Measurements from ENCODE around the gene UROD.
A peak's percentile ranks its signal among the peaks of the same experiment; 100 is the strongest.

The UROD gene

DNA sequence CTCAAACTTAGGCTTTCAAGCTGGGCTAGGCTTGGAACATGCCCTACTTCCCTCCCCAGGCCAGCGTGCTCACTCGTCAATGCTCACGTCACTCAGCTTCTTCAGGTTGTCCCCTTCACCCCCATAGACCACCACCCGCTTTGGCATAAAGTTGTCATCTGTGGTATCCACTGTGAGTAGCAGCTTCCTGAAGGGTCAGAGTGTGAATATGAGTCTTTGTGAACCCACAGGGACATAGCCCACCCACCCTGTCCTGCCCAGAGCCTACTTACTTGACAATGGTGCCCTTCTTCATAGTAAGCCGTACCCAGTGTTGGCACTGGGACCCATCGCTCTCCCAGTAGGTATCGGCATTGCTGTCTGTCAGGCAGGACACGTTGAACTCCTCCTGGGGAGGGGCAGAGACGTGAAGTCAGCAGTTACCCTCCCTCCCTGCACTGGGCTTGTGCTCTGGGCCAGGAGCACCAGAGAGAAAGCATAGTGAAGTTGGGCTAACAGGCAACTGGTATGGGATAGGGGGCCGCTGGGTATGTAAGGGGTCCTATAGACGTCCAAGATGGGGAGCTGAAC lies 2.7 kb upstream of the UROD start:
- no peak for DNase-seq

GRCh38 chr1:45009956-45010854 lies 1.8 kb upstream of the UROD start:
- peak; percentile 30 for DNase-seq

GRCh38 chr1:45010855-45011811 lies 921 bp upstream of the UROD start, which contains the start of gene HECTD3:
HECTD3 (minus strand) TSS chr1:45011324; CDS start chr1:45011257, 67 bp downstream.
- DNase-seq: peak; percentile 63

DNA sequence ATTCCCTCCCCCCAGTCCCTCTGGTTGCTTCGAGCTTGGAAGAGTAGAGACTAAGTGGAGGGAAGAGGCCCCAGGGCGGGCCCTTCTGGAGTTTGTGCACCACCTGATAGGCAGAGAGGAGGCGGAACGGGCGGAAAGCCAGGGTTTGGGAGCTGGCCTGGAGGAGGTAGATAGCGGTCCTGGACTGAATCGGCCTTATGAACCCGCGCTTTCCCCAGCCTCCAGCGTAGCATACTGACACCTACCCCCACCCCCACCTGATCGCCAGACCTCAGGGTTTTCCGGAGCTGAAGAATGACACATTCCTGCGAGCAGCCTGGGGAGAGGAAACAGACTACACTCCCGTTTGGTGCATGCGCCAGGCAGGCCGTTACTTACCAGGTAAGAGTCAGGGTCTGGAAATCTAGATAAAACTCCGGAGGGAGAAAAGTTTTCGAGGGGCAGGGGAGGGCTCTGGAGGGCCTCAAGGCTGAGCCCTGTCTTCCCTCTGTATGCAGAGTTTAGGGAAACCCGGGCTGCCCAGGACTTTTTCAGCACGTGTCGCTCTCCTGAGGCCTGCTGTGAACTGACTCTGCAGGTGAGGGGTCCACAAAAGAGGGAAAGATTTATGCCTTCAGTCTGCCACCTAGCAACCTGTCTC lies 705 bp downstream of the UROD start:
- peak; percentile 13 for DNase-seq

- DNase-seq: no peak
Observed at GRCh38 chr1:45013551-45014209, 1.6 kb downstream of the UROD start.

GRCh38 chr1:45014321-45015028 lies 2.4 kb downstream of the UROD start:
- peak; percentile 80 for DNase-seq

GRCh38 chr1:45015683-45016082 lies 3.6 kb downstream of the UROD start:
- DNase-seq: no peak

DNA sequence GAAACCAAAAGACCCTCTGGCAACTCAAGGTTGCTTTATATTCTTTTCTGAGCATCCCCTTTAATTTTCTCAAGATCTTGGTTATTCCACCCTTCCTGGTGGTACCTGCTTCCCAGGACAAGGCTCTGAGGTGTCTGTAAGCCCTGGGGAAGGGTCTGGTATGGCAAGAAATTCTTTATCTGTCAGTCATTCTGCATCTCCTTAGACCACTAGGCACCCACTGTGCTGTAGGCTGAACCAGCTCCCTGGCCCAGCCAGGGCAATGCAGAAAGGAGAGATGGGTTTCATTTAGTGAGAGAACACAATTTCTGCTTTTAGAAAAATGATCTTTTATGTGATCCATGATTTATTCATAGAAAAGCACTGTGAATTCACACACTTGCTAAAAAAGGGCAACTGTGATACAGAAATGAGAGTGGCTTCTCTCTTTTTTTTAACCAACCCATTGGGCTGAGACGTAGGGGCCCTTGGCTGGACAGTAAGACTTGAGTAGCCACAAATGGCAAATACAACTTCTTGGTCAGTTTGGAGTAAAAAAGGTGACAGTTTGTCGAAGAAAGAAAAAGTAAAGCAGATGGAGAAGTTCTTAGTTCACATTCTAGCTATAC lies 4.1 kb downstream of the UROD start:
- no peak for DNase-seq

DNA sequence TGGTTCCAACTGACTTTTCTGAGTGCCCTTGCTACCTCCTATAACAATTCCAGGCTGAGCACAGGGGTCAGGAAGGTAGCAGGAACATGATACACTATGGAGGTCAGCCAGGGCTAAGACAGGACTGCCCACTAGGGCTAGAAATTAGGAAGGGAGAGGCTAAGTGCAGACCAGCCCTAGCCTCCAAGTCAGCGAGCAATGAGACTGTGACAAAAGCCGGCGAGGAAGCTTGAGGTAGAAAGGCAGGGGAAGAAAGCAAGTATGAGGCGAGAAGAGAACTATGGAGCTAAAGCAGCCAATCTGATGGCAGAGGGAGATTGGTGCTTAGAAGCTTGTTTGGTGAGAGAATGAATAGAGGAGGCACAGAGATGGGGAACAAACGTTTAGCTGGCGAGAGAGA lies 4.7 kb downstream of the UROD start:
- DNase-seq: no peak

DNA sequence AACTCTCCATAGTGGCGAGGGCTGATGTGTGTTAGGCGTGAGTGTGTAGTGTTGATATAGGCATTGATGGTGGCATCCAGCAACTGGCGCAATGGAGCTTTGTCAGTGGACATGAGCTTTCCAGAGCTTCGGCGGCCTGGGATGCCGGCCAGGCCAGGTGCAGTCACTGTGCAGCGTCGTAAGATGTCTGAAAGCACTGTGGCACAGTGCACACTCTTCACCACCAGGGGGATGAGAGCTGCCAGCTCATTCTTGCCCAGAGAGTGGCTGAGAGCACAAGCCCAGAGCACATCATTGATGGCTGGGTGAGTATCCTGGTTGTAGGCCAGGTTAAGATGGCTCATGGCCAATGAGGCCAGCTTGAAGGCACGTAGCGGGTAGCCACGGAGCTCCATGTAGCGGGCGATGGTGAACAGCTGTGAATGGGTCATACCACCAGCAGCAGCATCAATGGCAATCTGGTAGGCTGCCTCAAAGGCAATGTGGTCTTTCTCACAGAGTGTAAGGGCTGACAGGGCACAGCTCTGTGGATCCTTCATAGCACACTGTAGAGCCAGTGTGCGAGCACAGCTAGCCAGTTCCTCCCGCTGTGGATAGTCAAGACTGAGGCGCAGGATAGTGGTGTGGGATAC lies 6.7 kb downstream of the UROD start:
- DNase-seq: peak; percentile 58

DNA sequence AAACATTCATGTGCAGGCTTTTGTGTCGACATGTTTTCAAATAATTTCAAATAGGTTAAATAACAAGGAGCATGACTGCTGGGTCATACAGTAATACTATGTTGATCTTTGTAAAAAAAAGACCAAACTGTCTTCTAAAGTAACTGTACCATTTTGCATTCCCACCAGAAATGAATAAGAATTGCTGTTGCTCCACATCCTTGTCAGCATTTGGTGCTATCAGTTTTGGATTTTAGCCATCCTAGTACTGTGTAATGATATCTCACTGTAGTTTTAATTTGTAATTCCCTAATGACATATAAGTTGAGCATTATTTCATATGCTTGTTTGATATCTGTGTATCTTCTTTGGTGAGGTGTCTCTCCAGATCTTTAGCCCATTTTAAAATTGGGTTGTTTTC lies 11.6 kb downstream of the UROD start:
- no peak for DNase-seq

- DNase-seq: no peak
Observed at GRCh38 chr1:45026446-45026845, 14.4 kb downstream of the UROD start.

DNA sequence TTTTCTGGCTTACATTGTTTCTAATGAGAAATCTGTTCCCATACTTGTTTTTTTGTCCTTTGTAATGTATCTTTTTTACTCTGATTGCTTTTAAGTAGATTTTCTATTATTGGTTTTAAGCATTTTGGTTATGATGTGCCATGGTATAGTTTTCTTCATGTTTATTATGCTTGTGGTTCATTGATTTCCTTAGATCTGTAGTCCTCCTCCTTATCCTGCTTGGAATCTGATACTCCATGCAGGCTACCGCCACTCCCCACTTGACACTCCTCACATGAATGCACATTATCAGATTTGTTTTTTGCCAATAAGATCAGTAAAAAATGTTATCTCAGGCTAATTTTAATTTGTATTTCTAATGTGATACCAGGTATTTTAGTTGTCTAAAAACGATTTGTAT lies 20.8 kb downstream of the UROD start:
- no peak for DNase-seq

GRCh38 chr1:45033356-45033755 lies 21.3 kb downstream of the UROD start:
- no peak for DNase-seq

GRCh38 chr1:45035631-45036301 lies 23.7 kb downstream of the UROD start:
- no peak for DNase-seq

- no peak for DNase-seq
Observed at GRCh38 chr1:45037456-45037855, 25.4 kb downstream of the UROD start.

GRCh38 chr1:45038240-45038639 lies 26.2 kb downstream of the UROD start:
- DNase-seq: no peak

GRCh38 chr1:45038661-45039364 lies 26.8 kb downstream of the UROD start:
- no peak for DNase-seq

GRCh38 chr1:45040297-45040696 lies 28.2 kb downstream of the UROD start:
- no peak for DNase-seq

Measured in activated CD4-positive, alpha-beta T cell treated with anti-CD3 and anti-CD28 coated beads, Interleukin-2, amount 50 U/mL, for 1 hour (primary cell).